CD14-positive monocyte (primary cell): Measurements from ENCODE around the gene ZNF534. TPM values are rescaled to one million over a fixed set of nuclear protein-coding genes. Genes with fewer than 3 reads are reported as not detected.

Source experiments
- DNase-seq, 3 donors: peaks; one replicate each; pipeline ENCODE4 v3.0.0-alpha.2; 2011 to 2022
- H2AFZ ChIP-seq: 2 replicates; pipeline ENCODE4 v1.6.0; 2012; ENCODE audit warnings: mild to moderate bottlenecking, low read depth, low read length, inconsistent platforms; ENCODE audit not compliant: insufficient read depth, poor library complexity, severe bottlenecking
- H3K27ac ChIP-seq, 2 donors: 1 replicate in 1 of 2; 2 replicates in 1 of 2; pipeline ENCODE4 v1.5.1; 2012 to 2013; ENCODE audit warnings: low read length in 2 of 2, control low read depth in 1 of 2, inconsistent platforms in 1 of 2, low read depth in 1 of 2, mild to moderate bottlenecking in 1 of 2
- H3K27me3 ChIP-seq, 2 donors: one replicate each; pipeline versions ENCODE4 v1.6.0 to v1.6.1; 2011 to 2013; ENCODE audit warnings: low read length in 2 of 2; ENCODE audit not compliant: control insufficient read depth in 2 of 2, insufficient read depth in 2 of 2
- H3K36me3 ChIP-seq, 2 donors: replicated peaks in 1 of 2; 1 replicate in 1 of 2; 2 replicates in 1 of 2; pipeline versions ENCODE4 v1.5.1 to v1.6.1; 2012 to 2013; ENCODE audit warnings: low read length in 2 of 2, control low read depth in 1 of 2, inconsistent platforms in 1 of 2, mild to moderate bottlenecking in 1 of 2; ENCODE audit not compliant: insufficient read depth in 2 of 2, control insufficient read depth in 1 of 2
- H3K4me1 ChIP-seq, 2 donors: 1 replicate in 1 of 2; 2 replicates in 1 of 2; pipeline versions ENCODE4 v1.5.1 to v1.6.1; 2012 to 2013; ENCODE audit warnings: low read length in 2 of 2, control low read depth in 1 of 2, inconsistent platforms in 1 of 2, mild to moderate bottlenecking in 1 of 2, moderate library complexity in 1 of 2; ENCODE audit not compliant: insufficient read depth in 2 of 2, control insufficient read depth in 1 of 2
- H3K4me2 ChIP-seq: replicated peaks from 2 replicates; pipeline ENCODE3; 2012; ENCODE audit warnings: low read length, moderate library complexity, mild to moderate bottlenecking; ENCODE audit not compliant: poor library complexity, severe bottlenecking; ENCODE audit errors: extremely low read depth
- H3K4me3 ChIP-seq, 3 experiments: fragments of 200-600 bp in 1 of 3; sonication (generic) in 1 of 3; replicated peaks in 1 of 3; 1 replicate in 2 of 3; 2 replicates in 1 of 3; pipeline ENCODE4 v1.5.1; 2011 to 2013; ENCODE audit warnings: low read length in 3 of 3, mild to moderate bottlenecking in 3 of 3, control low read depth in 2 of 3, low read depth in 2 of 3, inconsistent platforms in 1 of 3, moderate library complexity in 1 of 3
- H3K79me2 ChIP-seq: 2 replicates; pipeline ENCODE4 v1.6.0; 2012; ENCODE audit warnings: mild to moderate bottlenecking, control low read depth, inconsistent platforms, low read length, moderate library complexity; ENCODE audit not compliant: insufficient read depth
- H3K9ac ChIP-seq: 2 replicates; pipeline ENCODE4 v1.6.0; 2017; ENCODE audit warnings: low read length, mild to moderate bottlenecking; ENCODE audit not compliant: insufficient read depth, poor library complexity, severe bottlenecking
- H3K9me3 ChIP-seq, 2 donors: replicated peaks in 1 of 2; 1 replicate in 1 of 2; 2 replicates in 1 of 2; pipeline versions ENCODE4 v1.5.1 to v1.6.1; 2012 to 2013; ENCODE audit warnings: low read length in 2 of 2, control low read depth in 1 of 2; ENCODE audit not compliant: control insufficient read depth in 1 of 2, insufficient read depth in 1 of 2
- H4K20me1 ChIP-seq: 2 replicates; pipeline ENCODE4 v1.6.0; 2012; ENCODE audit warnings: mild to moderate bottlenecking, low read length, control low read depth, moderate library complexity; ENCODE audit not compliant: insufficient read depth
- H3K27ac Mint-ChIP-seq, 7 donors: one replicate each; pipeline ENCODE4 v1.8.0; 2020; ENCODE audit warnings: mild to moderate bottlenecking in 7 of 7, mixed read lengths in 7 of 7, moderate library complexity in 6 of 7, inconsistent platforms in 2 of 7
- H3K27me3 Mint-ChIP-seq, 3 donors: one replicate each; pipeline ENCODE4 v1.8.0; 2021 to 2022; ENCODE audit warnings: low read depth in 3 of 3, mild to moderate bottlenecking in 3 of 3, mixed read lengths in 3 of 3, moderate library complexity in 3 of 3, inconsistent platforms in 1 of 3
- H3K36me3 Mint-ChIP-seq, 2 donors: one replicate each; pipeline ENCODE4 v1.8.0; 2020; ENCODE audit warnings: mixed read lengths in 2 of 2, inconsistent platforms in 1 of 2, mild to moderate bottlenecking in 1 of 2
- H3K4me1 Mint-ChIP-seq: one replicate; pipeline ENCODE4 v1.8.0; 2020; ENCODE audit warnings: mild to moderate bottlenecking, mixed read lengths
- H3K4me3 Mint-ChIP-seq, 2 donors: one replicate each; pipeline ENCODE4 v1.8.0; 2020; ENCODE audit warnings: mild to moderate bottlenecking in 2 of 2, mixed read lengths in 2 of 2, moderate library complexity in 1 of 2
- H3K9me3 Mint-ChIP-seq, 7 donors: one replicate each; pipeline ENCODE4 v1.8.0; 2020 to 2022; ENCODE audit warnings: mixed read lengths in 7 of 7, mild to moderate bottlenecking in 6 of 7, moderate library complexity in 6 of 7, inconsistent platforms in 2 of 7
- CTCF ChIP-seq: fragments of 200-600 bp; IDR thresholded peaks from one replicate; pipeline ENCODE4 v1.8.0; 2022; ENCODE audit warnings: antibody characterized with exemption, mild to moderate bottlenecking
- WGBS: methylation state at CpG from one replicate; pipeline ENCODE4 v1.1.5; 2013; ENCODE audit warnings: missing lambda C conversion rate; ENCODE audit not compliant: insufficient coverage; 5-methylcytosine and 5-hydroxymethylcytosine counted together
- intact Hi-C, 2 donors: fragments of 100-400 bp; cut with micrococcal nuclease; formaldehyde crosslinking; loops; one replicate each; pipeline versions ENCODE4 v1.15.0 to v1.15.1; 2023
- polyA plus RNA-seq, 3 donors: library from polyadenylated mRNA; depleted of rRNA in 1 of 3; unstranded in 2 of 3; stranded (reverse) in 1 of 3; fragments of 300-500 nt in 2 of 3; fragments of >200 nt in 1 of 3; fragmentation: Illumina TruSeq in 2 of 3; gene quantifications; 1 replicate in 2 of 3; 2 replicates in 1 of 3; pipeline ENCODE4 v1.2.3, GENCODE V29; 2012 to 2021

Gene ZNF534
- polyA plus RNA-seq, 3 donors, result not detected

- H3K4me2 ChIP-seq, result no peak overlapping the region
- no peak overlapping the region for H3K9ac ChIP-seq
- H2AFZ ChIP-seq, result no peak overlapping the region
- H3K4me3 ChIP-seq, result no peak overlapping the region
- peaks cover 0 to 2% (median 0%) of the 10 kb centered on the region in 3 donors for H3K27me3 Mint-ChIP-seq
- H3K36me3 ChIP-seq, result no peaks in the 10 kb centered on the region
- H3K9me3 Mint-ChIP-seq, result peaks cover 24 to 84% (median 75%) of the 10 kb centered on the region in 7 donors
- H3K4me3 Mint-ChIP-seq, result no peak overlapping the region
- H4K20me1 ChIP-seq, result no peaks in the 10 kb centered on the region
- peaks cover 51 to 91% of the 10 kb centered on the region in 2 donors for H3K9me3 ChIP-seq
- H3K4me1 Mint-ChIP-seq, result no peaks in the 10 kb centered on the region
- H3K4me1 ChIP-seq, result no peaks in the 10 kb centered on the region
- no peak overlapping the region for H3K27ac Mint-ChIP-seq
- TF ChIP-seq CTCF, result no peak
- intact Hi-C loops, result no loop called here
- no peaks in the 10 kb centered on the region for H3K27me3 ChIP-seq
- no peak for DNase-seq
- H3K36me3 Mint-ChIP-seq, result no peaks in the 10 kb centered on the region
- no CpG with 5 or more reads among the region's 14 CpGs for WGBS
- no peaks in the 10 kb centered on the region for H3K79me2 ChIP-seq
- no peak overlapping the region for H3K27ac ChIP-seq
Measured at GRCh38 chr19:52464798-52465470, 36.0 kb downstream of the ZNF534 start.

- H3K36me3 ChIP-seq, result no peaks in the 10 kb centered on the region
- H3K4me1 Mint-ChIP-seq, result no peaks in the 10 kb centered on the region
- no peak overlapping the region for H3K27ac Mint-ChIP-seq
- H3K27me3 ChIP-seq, result no peaks in the 10 kb centered on the region
- no peak overlapping the region for H3K4me2 ChIP-seq
- no peak for DNase-seq
- intact Hi-C loops, result no loop called here
- no peak overlapping the region for H3K9ac ChIP-seq
- H3K9me3 ChIP-seq, result peaks cover 63 to 99% of the 10 kb centered on the region in 2 donors
- no peak overlapping the region for H3K4me3 Mint-ChIP-seq
- H4K20me1 ChIP-seq, result no peaks in the 10 kb centered on the region
- H3K4me1 ChIP-seq, result no peaks in the 10 kb centered on the region
- peak overlapping the region in 1 of 3 experiments; percentile 48 for H3K4me3 ChIP-seq
- H2AFZ ChIP-seq, result no peak overlapping the region
- no peaks in the 10 kb centered on the region for H3K36me3 Mint-ChIP-seq
- H3K79me2 ChIP-seq, result no peaks in the 10 kb centered on the region
- no peaks in the 10 kb centered on the region for H3K27me3 Mint-ChIP-seq
- no peak for TF ChIP-seq CTCF
- H3K9me3 Mint-ChIP-seq, result peaks cover 39 to 97% (median 92%) of the 10 kb centered on the region in 7 donors
- WGBS, result no CpG with 5 or more reads among the region's 3 CpGs
- no peak overlapping the region for H3K27ac ChIP-seq
Measured at GRCh38 chr19:52473655-52474350, 44.9 kb downstream of the ZNF534 start.
